SH-SY5Y (cell line): ENCODE measurements around the gene AKR7A3.

Source experiments
- GATA2 ChIP-seq: IDR thresholded peaks from 2 replicates; pipeline ENCODE4 v1.6.1; 2011; ENCODE audit warnings: mild to moderate bottlenecking, low read depth, low read length
- GATA3 ChIP-seq: IDR thresholded peaks from 2 replicates; pipeline ENCODE4 v1.6.1; 2011; ENCODE audit warnings: low read depth, mild to moderate bottlenecking, low read length, moderate library complexity

DNA sequence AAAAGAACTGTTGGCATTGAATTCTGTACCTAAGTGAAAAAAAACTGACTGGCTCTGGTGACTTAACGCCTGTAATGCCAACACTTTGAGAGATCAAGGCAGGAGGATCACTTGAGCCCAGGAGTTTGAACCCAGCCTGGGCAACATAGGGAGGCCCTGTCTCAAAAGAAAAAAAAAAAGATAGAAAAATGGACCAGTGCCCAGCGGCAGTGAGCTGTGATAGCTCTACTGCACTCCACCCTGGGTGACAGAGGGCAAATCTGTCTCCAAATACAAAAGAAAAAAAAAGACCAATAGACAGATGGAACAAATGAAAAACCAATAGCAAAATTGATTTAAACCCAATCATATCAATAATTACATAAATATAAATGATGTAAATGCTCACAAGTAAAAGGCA is 674 bp upstream of the AKR7A3 start:
- TF ChIP-seq GATA2 (no peak), GATA3 (no peak)
